CD4-positive, alpha-beta T cell treated with Interleukin-2 at 100 ng/mL for 4 hours (primary cell): ENCODE data around the gene SCARB2.
A peak's percentile ranks its signal among the peaks of the same experiment; 100 is the strongest.

Experiments
- DNase-seq: peaks from one replicate; pipeline ENCODE4 v3.0.0-alpha.2; 2020; ENCODE audit warnings: low spot score

Gene SCARB2

GRCh38 chr4:76226418-76226817, 12.8 kb upstream of the SCARB2 start:
- DNase-seq = no peak

DNA sequence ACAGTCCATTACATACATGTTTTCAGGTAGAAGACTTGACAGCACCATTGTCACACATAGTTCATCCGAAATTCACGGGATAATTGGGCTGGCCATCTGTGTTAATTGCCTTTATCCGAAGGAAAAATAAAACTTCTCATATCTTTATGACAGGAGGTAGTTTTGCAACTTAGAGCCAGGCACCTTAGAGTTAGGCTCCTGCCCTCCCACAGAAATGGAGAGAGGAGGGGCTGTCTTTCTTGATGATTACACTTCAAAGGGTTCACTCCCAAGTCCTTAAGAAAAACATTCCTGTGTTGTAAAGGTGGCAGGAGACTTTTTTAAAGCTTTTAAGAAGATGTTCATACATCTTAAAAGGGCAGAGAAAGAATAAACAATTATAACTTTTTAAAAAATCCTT, 10.5 kb upstream of the SCARB2 start:
- no peak for DNase-seq

- DNase-seq = no peak
These were observed 5.9 kb upstream of the SCARB2 start for GRCh38 chr4:76219299-76220055.

GRCh38 chr4:76216975-76217814, 3.6 kb upstream of the SCARB2 start:
- no peak for DNase-seq

GRCh38 chr4:76216524-76216923, 2.9 kb upstream of the SCARB2 start:
- DNase-seq = no peak

DNA sequence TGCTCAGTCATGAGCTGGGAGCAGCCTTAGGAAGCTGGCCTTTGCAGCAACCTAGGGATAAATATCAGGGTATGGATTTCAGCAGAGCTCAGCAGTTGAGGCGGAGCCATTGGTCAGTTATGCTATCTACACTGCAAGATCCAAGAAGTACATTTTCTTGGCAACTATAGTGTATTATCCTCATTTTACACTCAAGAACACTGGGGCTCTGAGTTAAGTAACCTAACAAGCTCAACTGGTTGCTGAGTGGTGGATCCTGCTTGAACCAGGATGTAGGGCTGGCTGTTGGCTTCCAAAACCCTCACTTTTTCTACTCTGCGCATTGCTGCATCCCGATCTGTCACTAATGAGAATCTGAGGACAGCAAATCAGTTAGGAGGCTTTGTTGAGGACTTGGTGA, 1.5 kb upstream of the SCARB2 start:
- no peak for DNase-seq

GRCh38 chr4:76214177-76214675, 602 bp upstream of the SCARB2 start:
- no peak for DNase-seq

DNA sequence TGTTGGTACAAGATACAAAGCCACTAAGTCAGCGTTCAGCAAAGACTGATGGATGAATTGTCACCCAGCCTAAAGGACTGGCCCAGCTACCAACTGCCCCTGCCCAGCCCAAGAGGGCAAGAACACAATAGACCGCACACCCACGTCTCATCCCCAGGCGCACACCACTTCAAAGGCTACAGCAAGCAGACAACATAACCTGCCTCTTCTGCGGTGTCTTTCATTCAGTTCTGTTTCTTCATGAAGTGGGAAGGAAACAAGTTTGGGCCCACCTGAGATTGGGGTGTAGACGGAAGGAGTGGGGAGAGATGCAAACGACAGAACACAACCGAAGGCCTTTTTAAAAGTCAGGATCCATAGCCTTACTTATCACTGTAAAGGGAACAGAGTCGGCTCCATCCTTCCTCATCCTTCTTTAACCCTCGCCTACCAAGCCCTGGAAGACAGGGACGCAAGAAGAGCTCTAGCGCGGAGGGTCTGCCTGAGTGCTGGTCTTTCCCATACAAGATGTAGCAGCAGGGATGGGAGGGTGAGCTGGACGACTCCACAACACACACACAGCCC, 691 bp downstream of the SCARB2 start:
- peak; percentile 43 for DNase-seq

GRCh38 chr4:76211769-76212708, 1.6 kb downstream of the SCARB2 start:
- no peak for DNase-seq

- no peak for DNase-seq
These were observed 3.2 kb downstream of the SCARB2 start for GRCh38 chr4:76210452-76210851.

DNA sequence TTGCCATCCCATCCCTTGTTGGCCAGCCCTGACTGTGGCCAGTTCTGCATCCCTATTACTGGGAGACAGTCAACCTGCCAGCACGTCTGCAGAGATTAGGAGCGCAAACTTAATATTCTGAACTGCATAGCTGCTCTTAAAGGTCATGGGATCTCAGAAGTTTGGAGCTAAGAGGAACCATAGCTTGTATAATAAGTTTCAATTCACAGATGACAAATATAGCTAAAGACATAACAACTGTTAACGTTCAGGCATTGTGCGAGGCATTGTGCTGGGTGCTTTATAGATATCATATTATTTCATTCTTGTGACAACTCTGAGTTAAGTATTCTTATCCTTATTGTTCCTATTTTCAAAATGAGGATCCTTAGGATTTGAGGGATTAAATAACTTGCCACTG, 3.7 kb downstream of the SCARB2 start:
- DNase-seq = no peak

GRCh38 chr4:76208005-76208765, 5.4 kb downstream of the SCARB2 start:
- no peak for DNase-seq

DNA sequence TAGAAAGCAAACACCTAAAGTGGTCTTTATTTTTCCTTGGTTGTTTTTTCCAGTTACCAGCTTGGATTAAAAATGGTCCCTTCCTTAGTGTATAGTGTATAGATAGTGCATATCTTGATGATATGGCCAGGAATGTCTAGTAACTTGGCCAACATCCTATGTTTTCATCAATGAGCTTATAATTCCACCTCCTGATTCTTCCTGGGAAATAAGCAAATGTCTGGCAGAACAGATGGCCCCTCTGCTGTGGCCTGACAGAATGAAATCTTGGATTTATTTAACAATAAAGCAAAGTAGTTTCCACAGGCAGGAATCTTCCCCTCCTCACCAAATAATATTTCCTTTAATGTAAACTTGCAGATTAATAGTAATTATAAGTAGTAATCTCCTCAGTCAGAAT, 6.1 kb downstream of the SCARB2 start:
- DNase-seq = no peak

DNA sequence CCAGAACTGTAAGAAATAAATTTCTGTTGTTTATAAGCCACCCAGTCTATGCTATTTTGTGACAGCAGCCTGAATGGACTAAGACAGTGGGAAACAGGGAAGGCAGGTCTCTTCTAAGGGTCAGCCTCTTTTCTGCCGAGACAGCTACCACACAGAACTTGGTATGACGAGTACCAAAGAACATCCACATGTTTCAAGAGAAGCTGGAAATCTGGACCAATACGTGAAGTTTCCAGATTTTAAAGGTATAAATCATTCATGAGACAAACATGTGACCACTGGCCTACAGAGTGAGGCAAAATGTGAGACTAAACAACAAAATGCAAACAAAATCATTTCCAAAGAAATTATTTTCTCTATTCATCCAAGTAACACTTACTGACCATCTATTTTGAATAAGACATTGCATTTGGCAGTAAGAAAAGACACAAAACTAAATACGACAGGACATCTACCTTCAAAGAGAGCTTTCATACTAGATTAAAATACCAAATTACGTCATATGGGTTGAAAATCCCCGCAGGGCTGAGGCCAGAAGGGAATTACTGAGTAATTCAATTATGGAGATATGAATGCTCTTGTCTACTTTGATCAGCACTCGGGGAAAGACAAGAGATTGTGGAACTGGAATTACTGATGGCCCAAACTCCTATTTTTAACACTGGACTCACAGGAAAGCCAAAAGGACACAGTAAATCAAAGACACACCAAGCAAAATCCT, 7.2 kb downstream of the SCARB2 start:
- no peak for DNase-seq

DNA sequence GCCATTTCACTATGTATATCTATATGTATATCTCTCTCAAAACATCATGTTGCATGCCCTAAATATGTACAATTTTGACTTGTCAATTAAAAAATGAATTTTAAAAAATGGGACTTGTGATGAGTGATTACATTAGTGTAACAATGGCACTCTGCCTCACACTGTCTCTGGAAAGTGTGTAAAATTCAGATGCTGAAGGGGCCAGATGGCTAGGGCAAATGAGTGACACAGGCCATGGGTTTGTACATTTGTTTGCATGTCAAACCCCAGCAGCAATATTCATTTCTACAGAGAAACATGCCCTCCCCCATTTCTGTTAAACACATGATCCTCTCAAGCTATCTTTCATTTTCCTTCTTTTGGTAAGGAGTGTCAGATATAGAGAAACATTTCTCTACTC, 8.1 kb downstream of the SCARB2 start:
- no peak for DNase-seq

- no peak for DNase-seq
These were observed 8.7 kb downstream of the SCARB2 start for GRCh38 chr4:76204936-76205335.

- no peak for DNase-seq
These were observed 10.1 kb downstream of the SCARB2 start for GRCh38 chr4:76203541-76203940.

DNA sequence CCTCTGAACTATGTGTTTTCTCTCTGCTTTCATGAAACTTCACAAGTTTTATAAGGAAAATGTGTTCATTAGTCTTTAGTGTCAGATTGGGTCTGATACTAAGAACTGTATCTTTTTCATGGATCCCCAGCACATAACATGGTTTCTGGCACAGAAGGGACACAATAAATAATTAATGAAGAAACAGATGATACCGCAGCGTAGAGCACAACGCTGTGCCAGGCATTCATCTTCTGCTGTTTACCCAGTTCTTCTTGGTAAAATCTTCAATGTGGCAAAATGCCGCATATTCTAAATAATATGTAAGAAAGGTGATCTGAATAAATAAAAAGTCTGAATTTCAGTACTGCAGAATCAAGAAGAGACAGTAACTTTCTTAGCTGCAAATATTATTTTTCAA, 12.3 kb downstream of the SCARB2 start:
- DNase-seq = no peak

DNA sequence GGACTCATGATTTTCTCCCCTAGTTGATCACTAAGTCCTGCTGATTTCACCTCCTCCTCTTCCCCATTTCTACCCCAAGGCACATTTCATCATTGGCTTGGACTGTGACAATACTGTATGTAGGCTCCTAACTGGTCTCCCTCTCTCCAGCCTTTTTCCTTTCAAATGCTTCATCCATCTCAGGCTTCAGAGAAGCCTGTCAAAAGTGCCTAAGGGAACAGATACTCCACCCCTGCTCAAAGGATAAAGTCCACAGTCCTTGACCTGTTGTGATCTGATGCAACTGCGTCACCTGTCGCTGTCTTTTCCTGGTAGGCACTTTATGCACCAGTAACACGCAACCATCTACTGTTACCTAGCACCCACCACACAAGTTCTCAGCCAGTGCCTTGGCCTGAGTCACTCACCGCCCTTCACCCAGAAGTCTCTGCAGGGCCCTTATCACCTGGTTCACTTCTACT, 12.8 kb downstream of the SCARB2 start:
- DNase-seq = no peak

DNA sequence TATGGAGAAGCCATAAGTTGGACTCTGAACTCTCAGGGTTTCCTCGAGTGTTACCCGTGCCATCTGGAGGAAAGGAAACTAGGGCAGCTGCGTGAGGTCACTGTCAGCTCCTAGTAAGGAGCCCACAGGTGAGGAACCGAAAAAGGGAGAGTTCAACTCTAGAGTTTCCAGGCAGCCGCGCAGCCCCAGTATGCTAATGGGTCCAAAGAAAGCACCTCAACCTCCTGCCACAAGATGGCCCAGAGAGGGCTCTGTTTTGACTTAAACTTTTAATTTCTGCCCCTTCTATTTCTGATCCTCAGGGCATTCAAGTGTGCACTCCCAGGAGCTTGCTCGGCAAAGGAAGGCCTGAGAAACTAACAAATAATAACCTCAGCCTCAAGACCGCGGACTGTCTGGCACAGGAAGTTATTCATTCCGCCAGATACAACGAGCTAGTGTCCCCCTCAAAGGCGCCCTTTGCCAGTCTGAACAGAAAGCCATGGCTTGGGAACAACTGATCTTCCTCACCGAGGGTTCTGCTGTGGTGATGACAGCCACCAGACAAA, 13.9 kb downstream of the SCARB2 start:
- peak; percentile 10 for DNase-seq
